ENCODE results near the gene LPA.
"Not testable (repeated sequence)": the region's sequence is repeated elsewhere in the genome, so short reads cannot be mapped to it uniquely, and the experiment has no call there.

LPA gene

GRCh38 chr6:160667639-160668481 lies 3.8 kb upstream of the LPA start:
- DNase-seq (ENCODE audit: low read depth in 3 of 3), result peak in 2 of 3 donors; percentile 0 to 8

GRCh38 chr6:160662842-160663241 lies 1.2 kb downstream of the LPA start:
- DNase-seq (ENCODE audit: low read depth in 3 of 3), result no peak

- no peak for DNase-seq (ENCODE audit: low read depth in 3 of 3)
Measured at GRCh38 chr6:160662429-160662828, 1.6 kb downstream of the LPA start.

GRCh38 chr6:160661216-160661615 lies 2.9 kb downstream of the LPA start:
- no peak for DNase-seq (ENCODE audit: low read depth in 3 of 3)

GRCh38 chr6:160659562-160659961 lies 4.5 kb downstream of the LPA start:
- no peak for DNase-seq (ENCODE audit: low read depth in 3 of 3)

- DNase-seq (ENCODE audit: low read depth in 3 of 3), result no peak
Measured at GRCh38 chr6:160634706-160635105, 29.4 kb downstream of the LPA start.

GRCh38 chr6:160595838-160596832 lies 67.9 kb downstream of the LPA start:
- DNase-seq (ENCODE audit: low read depth in 3 of 3), result no peak

GRCh38 chr6:160595297-160595696 lies 68.8 kb downstream of the LPA start:
- DNase-seq (ENCODE audit: low read depth in 3 of 3), result not testable (repeated sequence)

GRCh38 chr6:160586374-160586773 lies 77.7 kb downstream of the LPA start:
- no peak for DNase-seq (ENCODE audit: low read depth in 3 of 3)

- DNase-seq (ENCODE audit: low read depth in 3 of 3), result no peak
Measured at GRCh38 chr6:160583794-160584193, 80.3 kb downstream of the LPA start.

- DNase-seq (ENCODE audit: low read depth in 3 of 3), result no peak
Measured at GRCh38 chr6:160581406-160581805, 82.7 kb downstream of the LPA start.

GRCh38 chr6:160578515-160578914 lies 85.6 kb downstream of the LPA start:
- not testable (repeated sequence) for DNase-seq (ENCODE audit: low read depth in 3 of 3)

- DNase-seq (ENCODE audit: low read depth in 3 of 3), result no peak
Measured at GRCh38 chr6:160573943-160574342, 90.1 kb downstream of the LPA start.

GRCh38 chr6:160571201-160571600 lies 92.9 kb downstream of the LPA start:
- not testable (repeated sequence) for DNase-seq (ENCODE audit: low read depth in 3 of 3)

- no peak for DNase-seq (ENCODE audit: low read depth in 3 of 3)
Measured at GRCh38 chr6:160544802-160545201, 119.3 kb downstream of the LPA start.

GRCh38 chr6:160535270-160535669 lies 128.8 kb downstream of the LPA start:
- DNase-seq (ENCODE audit: low read depth in 3 of 3), result no peak

GRCh38 chr6:160534050-160534696 lies 129.9 kb downstream of the LPA start:
- DNase-seq (ENCODE audit: low read depth in 3 of 3), result peak; percentile 8 to 49 (median 36)

GRCh38 chr6:160532315-160532714 lies 131.8 kb downstream of the LPA start:
- no peak for DNase-seq (ENCODE audit: low read depth in 3 of 3)

GRCh38 chr6:160531826-160532225 lies 132.2 kb downstream of the LPA start:
- no peak for DNase-seq (ENCODE audit: low read depth in 3 of 3)

- not testable (repeated sequence) for DNase-seq (ENCODE audit: low read depth in 3 of 3)
Measured at GRCh38 chr6:160529524-160529923, 134.6 kb downstream of the LPA start.

GRCh38 chr6:160523223-160523622 lies 140.9 kb downstream of the LPA start:
- DNase-seq (ENCODE audit: low read depth in 3 of 3), result peak in 2 of 3 donors; percentile 12 to 26

Measured in stimulated activated CD4-positive, alpha-beta T cell treated with anti-CD3 and anti-CD28 coated beads, TNF-alpha, amount 100 ng/mL, for 48 hours (primary cell).